ENCODE measurements around the gene PDLIM3.
"Not testable (repeated sequence)": the region's sequence is repeated elsewhere in the genome, so short reads cannot be mapped to it uniquely, and the experiment has no call there.

Gene PDLIM3

DNA sequence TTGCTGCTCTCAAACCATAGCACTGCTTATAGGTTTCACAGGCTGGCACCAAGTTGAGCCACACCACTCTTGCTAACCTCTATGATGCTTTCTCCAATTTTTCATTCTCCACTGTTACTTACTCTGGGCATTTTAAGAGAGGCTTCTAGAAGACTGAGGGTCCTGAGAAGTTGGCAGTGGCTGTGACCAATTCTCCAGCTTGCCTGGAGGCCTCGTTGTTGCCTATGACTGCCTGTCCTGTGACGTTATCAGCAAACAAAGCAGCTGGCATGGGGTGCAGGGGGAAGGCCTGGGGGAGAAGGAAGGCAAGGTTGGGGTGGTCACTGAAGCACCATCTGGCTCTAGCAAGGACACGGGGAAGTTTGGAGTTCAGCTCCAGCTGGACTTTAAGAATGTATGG is 30.4 kb upstream of the PDLIM3 start:
- DNase-seq (ENCODE audit: low spot score), result no peak
- TF ChIP-seq, protein P1, sequence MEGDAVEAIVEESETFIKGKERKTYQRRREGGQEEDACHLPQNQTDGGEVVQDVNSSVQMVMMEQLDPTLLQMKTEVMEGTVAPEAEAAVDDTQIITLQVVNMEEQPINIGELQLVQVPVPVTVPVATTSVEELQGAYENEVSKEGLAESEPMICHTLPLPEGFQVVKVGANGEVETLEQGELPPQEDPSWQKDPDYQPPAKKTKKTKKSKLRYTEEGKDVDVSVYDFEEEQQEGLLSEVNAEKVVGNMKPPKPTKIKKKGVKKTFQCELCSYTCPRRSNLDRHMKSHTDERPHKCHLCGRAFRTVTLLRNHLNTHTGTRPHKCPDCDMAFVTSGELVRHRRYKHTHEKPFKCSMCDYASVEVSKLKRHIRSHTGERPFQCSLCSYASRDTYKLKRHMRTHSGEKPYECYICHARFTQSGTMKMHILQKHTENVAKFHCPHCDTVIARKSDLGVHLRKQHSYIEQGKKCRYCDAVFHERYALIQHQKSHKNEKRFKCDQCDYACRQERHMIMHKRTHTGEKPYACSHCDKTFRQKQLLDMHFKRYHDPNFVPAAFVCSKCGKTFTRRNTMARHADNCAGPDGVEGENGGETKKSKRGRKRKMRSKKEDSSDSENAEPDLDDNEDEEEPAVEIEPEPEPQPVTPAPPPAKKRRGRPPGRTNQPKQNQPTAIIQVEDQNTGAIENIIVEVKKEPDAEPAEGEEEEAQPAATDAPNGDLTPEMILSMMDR (IDR thresholded peaks at IDR 0.05; ENCODE audit: borderline replicate concordance, control extremely low read depth, extremely low read depth, insufficient read depth, missing control alignments), result no peak
- in situ Hi-C loops (cut with MboI; ENCODE audit: low sequenced_read_pairs, unreplicated experiment), result no loop called here

DNA sequence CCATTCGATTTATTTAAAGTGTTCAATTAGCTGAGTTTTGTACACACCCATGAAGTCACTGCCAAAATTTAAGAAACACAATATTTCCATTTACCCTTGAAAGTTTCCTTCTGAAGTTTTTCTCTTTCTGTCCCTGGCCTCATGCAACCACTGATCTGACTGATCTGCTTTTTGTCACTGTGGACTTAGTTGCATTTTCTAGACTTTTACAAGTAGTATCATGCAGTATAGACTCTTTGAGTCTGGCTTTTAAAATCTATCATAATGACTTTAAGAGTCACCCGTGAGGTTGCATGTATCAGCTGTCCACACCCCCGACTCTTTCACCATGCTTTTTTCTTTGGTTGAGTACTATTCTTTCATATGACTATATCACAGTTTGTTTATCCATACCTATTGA is 29.0 kb upstream of the PDLIM3 start:
- DNase-seq (ENCODE audit: low spot score), result no peak
- in situ Hi-C loops (cut with MboI; ENCODE audit: low sequenced_read_pairs, unreplicated experiment), result no loop called here
- TF ChIP-seq, protein P1 (IDR thresholded peaks at IDR 0.05; ENCODE audit: borderline replicate concordance, control extremely low read depth, extremely low read depth, insufficient read depth, missing control alignments), result no peak

DNA sequence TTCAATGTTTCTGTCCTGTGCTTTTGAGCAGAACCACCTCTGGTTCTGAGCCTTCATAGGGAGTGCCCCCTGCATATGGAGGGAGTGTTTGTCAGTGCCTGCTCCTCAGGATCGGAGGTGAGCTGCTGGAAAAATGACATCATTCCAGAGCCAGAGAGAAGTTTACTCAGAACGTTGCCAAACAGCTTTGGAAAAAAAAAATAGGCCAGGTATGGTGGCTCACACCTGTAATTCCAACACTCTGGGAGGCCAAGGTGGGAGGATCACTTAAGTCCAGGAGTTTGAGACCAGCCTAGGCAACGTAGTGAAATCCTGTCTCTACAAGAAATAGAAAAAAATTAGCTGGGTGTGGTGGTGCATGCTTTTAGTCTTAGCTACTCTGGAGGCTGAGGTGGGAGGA is 27.2 kb upstream of the PDLIM3 start:
- no peak for DNase-seq (ENCODE audit: low spot score)
- TF ChIP-seq, protein P1 (IDR thresholded peaks at IDR 0.05; ENCODE audit: borderline replicate concordance, control extremely low read depth, extremely low read depth, insufficient read depth, missing control alignments), result no peak
- in situ Hi-C loops (cut with MboI; ENCODE audit: low sequenced_read_pairs, unreplicated experiment), result no loop called here

DNA sequence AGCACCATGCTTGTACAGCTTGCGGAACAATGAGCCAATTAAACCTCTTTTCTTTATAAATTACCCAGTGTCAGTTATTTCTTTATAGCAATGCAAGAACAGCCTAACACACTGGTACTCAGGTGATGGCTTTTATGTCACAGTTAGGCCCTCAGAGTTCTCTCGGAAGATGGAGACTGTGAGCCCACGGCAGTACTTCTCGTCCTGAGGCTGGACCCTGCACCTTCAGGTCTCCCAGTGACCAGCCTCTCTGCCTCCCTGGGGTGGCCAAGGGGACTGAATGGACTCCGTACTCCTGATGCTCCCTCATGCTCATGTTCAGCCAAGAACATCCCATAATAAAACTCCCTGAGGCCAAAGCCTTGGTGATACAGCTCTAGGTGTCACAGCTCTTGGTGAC is 25.0 kb upstream of the PDLIM3 start:
- in situ Hi-C loops (cut with MboI; ENCODE audit: low sequenced_read_pairs, unreplicated experiment), result no loop called here
- no peak for DNase-seq (ENCODE audit: low spot score)
- TF ChIP-seq, protein P1 (IDR thresholded peaks at IDR 0.05; ENCODE audit: borderline replicate concordance, control extremely low read depth, extremely low read depth, insufficient read depth, missing control alignments), result no peak

DNA sequence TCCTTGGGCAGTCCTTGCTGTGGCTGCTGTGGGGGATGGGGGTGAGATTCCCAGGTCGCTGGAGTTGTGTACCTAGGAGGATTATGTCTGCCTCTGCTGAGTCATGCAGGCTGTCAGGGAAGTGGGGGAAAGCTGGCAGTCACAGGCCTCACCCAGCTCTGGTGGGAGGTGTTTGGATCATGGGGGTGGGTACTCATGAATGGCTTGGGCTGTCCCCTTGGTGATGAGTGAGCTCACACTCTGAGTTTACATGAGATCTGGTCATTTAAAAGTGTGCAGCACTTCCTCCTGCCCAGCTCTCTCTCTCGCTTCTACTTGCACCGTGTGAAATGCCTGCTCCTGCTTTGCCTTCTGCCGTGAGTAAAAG is 24.6 kb upstream of the PDLIM3 start:
- in situ Hi-C loops (cut with MboI; ENCODE audit: low sequenced_read_pairs, unreplicated experiment), result no loop called here
- TF ChIP-seq, protein P1 (IDR thresholded peaks at IDR 0.05; ENCODE audit: borderline replicate concordance, control extremely low read depth, extremely low read depth, insufficient read depth, missing control alignments), result no peak
- DNase-seq (ENCODE audit: low spot score), result no peak

DNA sequence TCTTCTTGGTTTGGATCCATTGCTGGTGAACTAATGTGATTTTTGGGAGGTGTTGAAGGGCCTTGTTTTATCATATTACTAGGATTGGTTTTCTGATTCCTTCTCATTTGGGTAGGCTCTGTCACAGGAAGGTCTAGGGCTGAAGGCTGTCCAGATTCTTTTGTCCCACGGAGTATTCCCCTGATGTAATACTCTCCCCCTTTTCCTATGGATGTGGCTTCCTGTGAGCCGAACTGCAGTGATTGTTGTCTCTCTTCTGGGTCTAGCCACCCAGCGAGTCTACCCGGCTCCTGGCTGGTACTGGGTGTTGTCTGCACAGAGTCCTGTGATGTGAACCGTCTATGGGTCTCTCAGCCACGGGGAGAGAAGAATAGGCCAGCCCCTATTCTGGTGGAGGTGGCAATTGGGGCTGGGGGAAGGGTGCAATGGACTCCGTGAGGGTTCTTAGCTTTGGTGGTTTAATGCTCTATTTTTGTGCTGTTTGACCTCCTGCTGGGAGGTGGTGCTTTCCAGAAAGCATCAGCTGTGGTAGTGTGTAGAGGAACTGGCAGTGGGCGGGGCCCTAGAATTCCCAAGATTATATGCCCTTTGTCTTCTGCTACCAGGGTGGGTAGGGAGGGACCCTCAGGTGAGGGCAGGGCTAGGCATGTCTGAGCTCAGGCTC is 24.1 kb upstream of the PDLIM3 start:
- DNase-seq (ENCODE audit: low spot score); in situ Hi-C loops (cut with MboI; ENCODE audit: low sequenced_read_pairs, unreplicated experiment): not testable (repeated sequence)

DNA sequence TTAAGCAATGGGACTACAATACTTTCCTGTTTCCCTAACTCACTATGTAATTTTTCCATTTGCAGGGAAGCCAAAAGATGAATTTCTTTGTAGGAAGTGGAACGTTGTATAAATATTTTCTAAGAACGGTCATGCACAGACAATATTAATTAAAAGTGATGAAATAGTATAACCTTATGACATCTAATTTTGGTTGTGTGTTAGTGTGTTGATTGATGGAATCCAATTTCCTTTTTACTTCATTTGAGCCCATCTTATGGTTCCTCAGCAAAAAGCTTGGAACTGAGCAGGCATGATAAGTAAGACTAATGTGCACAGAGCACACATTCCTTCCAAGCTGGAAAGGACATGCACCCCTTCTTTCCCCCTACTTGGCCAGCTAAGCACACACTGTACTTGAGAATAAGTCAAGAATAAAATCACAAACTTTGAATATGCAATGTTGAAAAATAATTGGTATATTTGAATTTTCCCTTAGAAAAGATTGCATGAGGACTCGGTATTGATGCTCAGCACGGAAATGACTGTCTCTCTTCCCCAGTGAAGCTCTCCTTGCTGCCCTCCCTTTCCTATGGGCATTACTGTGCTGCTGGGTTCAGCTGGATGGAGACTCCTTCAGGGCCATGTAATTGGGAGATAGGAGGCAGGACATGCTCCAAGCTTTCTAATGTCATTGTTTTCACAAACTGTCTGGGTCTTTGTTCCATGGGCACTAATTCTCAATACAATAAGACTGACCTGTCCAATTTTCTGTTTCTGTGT is 19.2 kb upstream of the PDLIM3 start:
- TF ChIP-seq, protein P1 (IDR thresholded peaks at IDR 0.05; ENCODE audit: borderline replicate concordance, control extremely low read depth, extremely low read depth, insufficient read depth, missing control alignments), result no peak
- in situ Hi-C loops (cut with MboI; ENCODE audit: low sequenced_read_pairs, unreplicated experiment), result no loop called here
- no peak for DNase-seq (ENCODE audit: low spot score)
